Esophagus squamous epithelium (tissue), 4 donors: ENCODE results near the gene VPS26B.

ENCODE experiments used
- CTCF ChIP-seq, 6 experiments: fragments of 450-650 bp in 4 of 6; fragments of 200-600 bp in 2 of 6; sonication (generic) in 2 of 6; IDR thresholded peaks; one replicate each; pipeline ENCODE4 v1.5.1; 2016 to 2019; ENCODE audit warnings: antibody characterized with exemption in 6 of 6, mild to moderate bottlenecking in 4 of 6, moderate library complexity in 4 of 6
- POLR2A ChIP-seq, 4 donors: fragments of 450-650 bp; IDR thresholded peaks; one replicate each; pipeline ENCODE4 v1.6.1; 2017; ENCODE audit warnings: antibody characterized with exemption in 4 of 4, mild to moderate bottlenecking in 4 of 4, moderate library complexity in 3 of 4

GRCh38 chr11:134224710-134225664, 516 bp downstream of the VPS26B start:
- TF ChIP-seq CTCF (IDR thresholded peaks at IDR 0.05) = no peak
- no peak for TF ChIP-seq POLR2A (IDR thresholded peaks at IDR 0.05)
